ENCODE data around the gene USP10.

DNA sequence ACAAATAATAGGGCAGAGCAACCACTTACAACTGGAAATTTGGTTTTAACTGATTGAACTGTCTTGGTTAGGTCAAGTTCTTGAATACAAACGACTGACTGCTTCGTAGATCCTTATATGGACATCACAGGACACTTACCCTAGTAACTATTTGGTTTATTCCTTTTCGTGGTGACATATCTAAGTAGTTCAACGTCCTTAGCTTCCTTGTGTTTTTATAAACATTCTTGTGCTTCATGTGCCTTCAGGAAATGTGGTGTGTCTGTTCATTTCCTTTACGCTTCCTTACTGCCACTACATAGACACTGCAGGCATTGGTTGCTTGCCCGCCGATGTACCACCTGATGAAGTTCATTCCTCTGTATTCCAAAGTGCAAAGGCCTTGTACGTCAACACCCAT, 59.3 kb downstream of the USP10 start:
- TF ChIP-seq CTCF (conservative IDR thresholded peaks at IDR 0.05 in 1 of 2, IDR thresholded peaks at IDR 0.05 in 1 of 2; ENCODE audit: extremely low read depth in 1 of 2, insufficient read depth in 1 of 2, low read depth in 1 of 2, low read length in 2 of 2) (no peak), EZH2 (IDR thresholded peaks at IDR 0.05; ENCODE audit: borderline replicate concordance, low read length) (no peak)

Data from mammary epithelial cell (primary cell).